ENCODE data around the gene GCN1. TPM values are rescaled to one million over a fixed set of nuclear protein-coding genes. Genes with fewer than 3 reads are reported as not detected.

GCN1 gene
- total and polyA plus RNA-seq, 4 donors = 19.3 to 93.6 (median 53.1) TPM

GRCh38 chr12:120092551-120093335 is 101.8 kb downstream of the GCN1 start:
- Histone ChIP-seq H3K36me3 (ENCODE audit: control insufficient read depth in 4 of 4, insufficient read depth in 4 of 4, low read length in 4 of 4) (peaks cover 0 to 48% (median 3%) of the 10 kb centered on the region in 4 donors), H3K4me1 (ENCODE audit: control insufficient read depth in 5 of 5, insufficient read depth in 5 of 5, low read length in 5 of 5) (peaks cover 0 to 10% (median 0%) of the 10 kb centered on the region in 5 donors), H3K9ac (ENCODE audit: insufficient read depth in 1 of 2, low read length in 2 of 2) (no peak overlapping the region), H3K27ac (ENCODE audit: low read depth in 1 of 2, low read length in 1 of 2) (no peak overlapping the region), H3K27me3 (ENCODE audit: control insufficient read depth in 3 of 3, insufficient read depth in 3 of 3, low read length in 2 of 3) (no peaks in the 10 kb centered on the region), H3K9me3 (ENCODE audit: control insufficient read depth in 4 of 4, insufficient read depth in 3 of 4, low read length in 3 of 4) (no peaks in the 10 kb centered on the region), H3K4me3 (no peak overlapping the region)
- DNase-seq (no peak), ATAC-seq (ENCODE audit: insufficient read depth, low FRiP score) (no peak)
- WGBS, 2 donors = 90% methylated on average over 23 of the region's 23 CpGs
- no peak for TF ChIP-seq CTCF (IDR thresholded peaks at IDR 0.05; ENCODE audit: control extremely low read depth, extremely low read depth)

- Histone ChIP-seq H3K4me3 (no peak overlapping the region), H3K36me3 (ENCODE audit: control insufficient read depth in 4 of 4, insufficient read depth in 4 of 4, low read length in 4 of 4) (peaks cover 0 to 39% (median 3%) of the 10 kb centered on the region in 4 donors), H3K4me1 (ENCODE audit: control insufficient read depth in 5 of 5, insufficient read depth in 5 of 5, low read length in 5 of 5) (peaks cover 0 to 19% (median 5%) of the 10 kb centered on the region in 5 donors), H3K9ac (ENCODE audit: insufficient read depth in 1 of 2, low read length in 2 of 2) (no peak overlapping the region), H3K27me3 (ENCODE audit: control insufficient read depth in 3 of 3, insufficient read depth in 3 of 3, low read length in 2 of 3) (no peaks in the 10 kb centered on the region), H3K9me3 (ENCODE audit: control insufficient read depth in 4 of 4, insufficient read depth in 3 of 4, low read length in 3 of 4) (no peaks in the 10 kb centered on the region), H3K27ac (ENCODE audit: low read depth in 1 of 2, low read length in 1 of 2) (no peak overlapping the region)
- ATAC-seq (ENCODE audit: insufficient read depth, low FRiP score) (no peak), DNase-seq (no peak)
- 82 to 85% methylated on average over 12 of the region's 12 CpGs for WGBS, 2 donors
- TF ChIP-seq CTCF (IDR thresholded peaks at IDR 0.05; ENCODE audit: control extremely low read depth, extremely low read depth) = no peak
These were observed 103.0 kb downstream of the GCN1 start for GRCh38 chr12:120091371-120092090.

- 88 to 90% methylated on average over 19 of the region's 19 CpGs for WGBS, 2 donors
- DNase-seq = no peak
- no peak for TF ChIP-seq CTCF (IDR thresholded peaks at IDR 0.05; ENCODE audit: control extremely low read depth, extremely low read depth)
- H3K4me3 ChIP-seq = no peak overlapping the region
- H3K4me1 ChIP-seq (ENCODE audit: control insufficient read depth in 5 of 5, insufficient read depth in 5 of 5, low read length in 5 of 5) = peaks cover 0 to 21% (median 5%) of the 10 kb centered on the region in 5 donors
- no peak for ATAC-seq (ENCODE audit: insufficient read depth, low FRiP score)
- no peaks in the 10 kb centered on the region for H3K9me3 ChIP-seq (ENCODE audit: control insufficient read depth in 4 of 4, insufficient read depth in 3 of 4, low read length in 3 of 4)
- H3K27me3 ChIP-seq (ENCODE audit: control insufficient read depth in 3 of 3, insufficient read depth in 3 of 3, low read length in 2 of 3) = no peaks in the 10 kb centered on the region
- H3K36me3 ChIP-seq (ENCODE audit: control insufficient read depth in 4 of 4, insufficient read depth in 4 of 4, low read length in 4 of 4) = peaks cover 0 to 33% (median 3%) of the 10 kb centered on the region in 4 donors
- H3K27ac ChIP-seq (ENCODE audit: low read depth in 1 of 2, low read length in 1 of 2) = no peak overlapping the region
- H3K9ac ChIP-seq (ENCODE audit: insufficient read depth in 1 of 2, low read length in 2 of 2) = no peak overlapping the region
These were observed 103.8 kb downstream of the GCN1 start for GRCh38 chr12:120090626-120091295.
